Measurements from ENCODE around the gene ABCC12.
A peak's percentile ranks its signal among the peaks of the same experiment; 100 is the strongest.

ABCC12 gene

DNA sequence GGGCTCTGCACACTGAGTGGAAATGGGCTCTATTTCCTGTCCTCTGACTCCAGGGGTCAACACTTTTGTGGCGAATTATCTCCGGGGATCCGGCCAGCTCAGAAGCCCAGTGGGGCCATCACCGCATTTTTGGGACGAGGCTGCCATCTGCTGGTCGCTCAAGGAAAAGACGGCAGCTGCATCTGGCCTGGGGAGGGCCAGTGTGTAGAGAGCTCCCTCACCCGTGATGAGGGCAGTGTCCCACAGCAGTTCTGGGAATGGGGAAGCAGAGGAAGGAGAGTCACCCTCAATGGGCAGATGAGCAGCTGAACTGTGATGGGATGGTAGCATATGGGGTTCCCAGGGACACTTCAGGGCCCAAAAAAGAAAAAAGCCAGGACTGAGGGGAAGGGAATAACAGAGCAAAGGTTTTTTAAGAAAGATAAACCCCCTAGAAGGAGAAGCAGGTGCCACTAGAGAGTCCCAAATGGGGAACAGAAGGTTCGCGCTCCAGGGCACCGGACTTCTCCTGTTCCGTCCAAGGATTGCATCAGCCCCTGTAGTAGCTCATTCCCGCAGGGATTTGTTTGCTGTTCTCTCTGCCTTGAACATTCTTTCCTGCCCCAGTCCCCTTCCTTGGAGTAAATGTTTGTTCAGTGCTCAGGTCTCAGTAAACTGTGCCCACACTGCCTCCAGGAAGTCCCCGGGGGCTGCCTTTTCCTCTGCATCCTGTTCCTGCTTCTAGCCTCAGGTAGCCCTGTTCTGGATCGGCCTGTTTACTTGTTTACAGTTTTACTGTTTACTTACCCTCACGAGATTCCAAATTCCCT, 9.3 kb upstream of the ABCC12 start:
- peak overlapping the region; percentile 22; the same call in 1 of the 2 replicates for H3K4me3 ChIP-seq (ENCODE audit: low read length)
- TF ChIP-seq, protein P1, sequence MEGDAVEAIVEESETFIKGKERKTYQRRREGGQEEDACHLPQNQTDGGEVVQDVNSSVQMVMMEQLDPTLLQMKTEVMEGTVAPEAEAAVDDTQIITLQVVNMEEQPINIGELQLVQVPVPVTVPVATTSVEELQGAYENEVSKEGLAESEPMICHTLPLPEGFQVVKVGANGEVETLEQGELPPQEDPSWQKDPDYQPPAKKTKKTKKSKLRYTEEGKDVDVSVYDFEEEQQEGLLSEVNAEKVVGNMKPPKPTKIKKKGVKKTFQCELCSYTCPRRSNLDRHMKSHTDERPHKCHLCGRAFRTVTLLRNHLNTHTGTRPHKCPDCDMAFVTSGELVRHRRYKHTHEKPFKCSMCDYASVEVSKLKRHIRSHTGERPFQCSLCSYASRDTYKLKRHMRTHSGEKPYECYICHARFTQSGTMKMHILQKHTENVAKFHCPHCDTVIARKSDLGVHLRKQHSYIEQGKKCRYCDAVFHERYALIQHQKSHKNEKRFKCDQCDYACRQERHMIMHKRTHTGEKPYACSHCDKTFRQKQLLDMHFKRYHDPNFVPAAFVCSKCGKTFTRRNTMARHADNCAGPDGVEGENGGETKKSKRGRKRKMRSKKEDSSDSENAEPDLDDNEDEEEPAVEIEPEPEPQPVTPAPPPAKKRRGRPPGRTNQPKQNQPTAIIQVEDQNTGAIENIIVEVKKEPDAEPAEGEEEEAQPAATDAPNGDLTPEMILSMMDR (conservative IDR thresholded peaks at IDR 0.05; ENCODE audit: low read length): peak; percentile 86
- peak; percentile 58 for DNase-seq (ENCODE audit: low read depth)

DNA sequence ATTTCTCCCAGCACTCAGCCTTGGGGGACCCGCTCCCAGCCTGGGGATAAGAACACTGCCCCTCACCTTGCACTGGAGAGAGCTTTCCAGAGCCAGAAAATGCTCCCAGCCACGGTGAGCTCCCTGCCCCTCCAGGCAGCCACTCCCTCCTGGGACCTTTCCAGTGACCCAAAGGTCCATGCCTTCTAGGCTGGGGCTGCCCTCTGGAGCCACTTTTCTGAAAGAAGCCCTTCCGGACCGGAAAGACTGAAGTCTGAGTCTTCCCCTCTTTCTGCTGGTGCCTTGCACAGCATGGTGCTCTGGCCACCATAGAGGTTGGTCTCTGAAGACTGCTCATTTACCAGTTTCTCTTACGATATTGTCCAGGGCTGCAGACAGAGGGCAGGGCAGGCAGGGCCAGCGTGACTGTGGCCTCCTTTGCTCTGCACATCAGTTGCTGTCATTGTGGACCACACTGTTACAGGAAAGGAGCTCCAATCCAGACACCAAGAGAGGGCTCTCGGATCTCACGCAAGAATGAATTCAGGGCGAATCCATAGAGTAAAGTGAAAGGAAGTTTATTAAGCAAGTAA, 7.1 kb upstream of the ABCC12 start:
- H3K4me3 ChIP-seq (ENCODE audit: low read length): no peak overlapping the region
- DNase-seq (ENCODE audit: low read depth): no peak
- TF ChIP-seq, protein P1 (conservative IDR thresholded peaks at IDR 0.05; ENCODE audit: low read length): no peak

DNA sequence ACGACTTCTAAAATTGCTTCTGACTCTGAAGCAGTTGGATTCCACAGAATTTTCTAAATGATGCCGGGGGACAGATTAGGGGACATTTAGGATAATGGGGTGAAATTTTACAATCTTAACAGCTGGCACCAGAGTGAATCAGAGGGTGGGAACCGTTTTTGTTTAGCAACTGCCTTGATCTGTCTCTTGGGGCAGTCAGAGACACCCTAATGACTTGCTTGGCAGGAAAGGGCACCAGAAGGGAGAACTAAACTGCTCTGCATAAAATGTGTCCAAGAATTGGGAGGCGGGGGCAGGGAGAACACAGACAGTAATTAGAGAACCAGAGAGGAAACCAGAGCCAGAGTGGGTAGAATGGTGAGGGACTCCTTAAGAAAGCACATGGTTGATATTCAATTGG, 6.1 kb upstream of the ABCC12 start:
- H3K4me3 ChIP-seq (ENCODE audit: low read length): no peak overlapping the region
- TF ChIP-seq, protein P1 (conservative IDR thresholded peaks at IDR 0.05; ENCODE audit: low read length): no peak
- no peak for DNase-seq (ENCODE audit: low read depth)

DNA sequence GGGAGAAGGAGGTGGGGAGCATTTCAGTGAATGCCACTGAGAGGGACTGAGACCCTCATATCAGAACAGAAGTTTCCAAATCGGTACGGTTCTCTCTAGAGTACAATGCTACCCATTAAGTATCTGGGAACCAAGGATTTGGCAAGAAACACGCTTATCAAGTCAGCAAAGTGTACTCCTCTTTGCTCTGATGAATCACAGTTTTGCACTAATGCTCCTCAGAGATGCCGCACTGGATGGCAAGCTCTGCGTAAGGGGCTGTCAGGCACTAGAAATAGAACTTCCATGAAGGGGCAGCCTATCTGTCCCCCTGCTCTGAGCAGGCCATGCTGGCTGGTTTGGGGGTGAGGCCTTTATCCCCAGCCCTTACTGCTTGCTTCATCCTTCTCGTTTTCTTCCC, 4.8 kb upstream of the ABCC12 start:
- TF ChIP-seq, protein P1 (conservative IDR thresholded peaks at IDR 0.05; ENCODE audit: low read length): no peak
- DNase-seq (ENCODE audit: low read depth): no peak
- H3K4me3 ChIP-seq (ENCODE audit: low read length): no peak overlapping the region

DNA sequence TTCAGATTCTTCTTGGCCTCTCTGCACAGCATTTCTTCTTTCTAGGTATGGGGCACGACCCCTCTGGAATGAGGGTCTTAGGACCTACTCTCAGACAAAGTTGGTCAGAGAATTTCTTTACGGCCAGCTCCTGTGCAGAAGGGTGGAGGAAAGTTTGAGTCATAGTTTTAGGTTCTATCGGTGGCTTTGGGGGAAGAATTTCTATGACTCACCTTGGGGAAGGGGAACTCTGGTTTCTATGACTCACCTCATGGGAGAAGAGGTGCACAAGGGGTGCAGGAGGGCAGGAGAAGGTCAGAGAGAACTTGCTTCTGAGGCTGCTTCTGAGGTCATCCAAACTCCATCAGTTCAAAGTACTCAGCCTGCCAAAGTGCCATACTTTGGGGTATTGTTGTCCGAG, 2.5 kb upstream of the ABCC12 start:
- no peak overlapping the region for H3K4me3 ChIP-seq (ENCODE audit: low read length)
- TF ChIP-seq, protein P1 (conservative IDR thresholded peaks at IDR 0.05; ENCODE audit: low read length): no peak
- peak; percentile 42 for DNase-seq (ENCODE audit: low read depth)

DNA sequence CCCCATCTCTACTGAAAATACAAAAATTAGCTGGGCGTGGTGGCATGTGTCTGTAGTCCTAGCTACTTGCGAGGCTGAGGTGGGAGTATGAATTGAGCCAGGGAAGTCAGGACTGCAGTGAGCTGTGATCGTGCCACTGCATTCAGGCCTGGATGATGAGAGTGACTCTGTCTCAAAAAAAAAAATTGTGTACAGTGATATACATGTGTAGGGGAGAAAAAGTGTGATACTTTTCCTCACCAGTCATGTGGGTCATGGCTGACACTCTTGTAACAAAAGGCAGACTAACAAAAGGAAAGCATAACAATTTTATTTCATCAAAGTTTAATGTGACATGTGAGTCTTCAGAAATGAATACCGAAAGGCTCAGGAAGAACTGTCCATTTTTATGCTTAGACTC, 2.0 kb upstream of the ABCC12 start:
- H3K4me3 ChIP-seq (ENCODE audit: low read length): no peak overlapping the region
- TF ChIP-seq, protein P1 (conservative IDR thresholded peaks at IDR 0.05; ENCODE audit: low read length): no peak
- no peak for DNase-seq (ENCODE audit: low read depth)

DNA sequence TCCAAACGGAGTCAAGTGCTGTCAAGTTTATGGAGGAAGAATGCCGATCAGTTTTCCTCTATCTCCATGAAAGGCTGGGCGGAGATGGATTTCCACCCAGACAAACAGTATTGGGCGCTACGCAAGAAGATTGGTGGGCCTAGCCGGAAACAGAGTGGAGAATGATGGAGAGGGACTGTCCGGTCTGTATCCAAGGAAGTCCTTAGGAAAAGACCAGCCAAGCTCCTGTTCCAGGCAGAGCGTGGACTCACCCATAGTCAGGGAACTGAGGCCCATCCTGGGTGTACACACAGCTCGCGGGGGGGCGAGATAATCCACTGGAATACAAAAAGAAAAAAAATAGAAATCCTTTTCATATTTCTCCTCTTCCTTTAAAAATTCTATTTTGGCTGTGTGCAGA, 1.5 kb upstream of the ABCC12 start:
- no peak for DNase-seq (ENCODE audit: low read depth)
- no peak overlapping the region for H3K4me3 ChIP-seq (ENCODE audit: low read length)
- TF ChIP-seq, protein P1 (conservative IDR thresholded peaks at IDR 0.05; ENCODE audit: low read length): no peak
